Ectodermal cell (in vitro differentiated cells): ENCODE results near the gene HCAR3.

Experiments
- H3K27ac ChIP-seq: 2 replicates; pipeline ENCODE4 v1.7.0; 2013; ENCODE audit warnings: mild to moderate bottlenecking, low read depth, low read length; ENCODE audit not compliant: insufficient read depth, poor library complexity, severe bottlenecking
- H3K27me3 ChIP-seq: 2 replicates; pipeline ENCODE4 v1.7.0; 2013; ENCODE audit warnings: mild to moderate bottlenecking, low read length; ENCODE audit not compliant: insufficient read depth, control insufficient read depth, poor library complexity, severe bottlenecking
- H3K36me3 ChIP-seq: one replicate; pipeline ENCODE4 v1.7.0; 2013; ENCODE audit warnings: low read length; ENCODE audit not compliant: control insufficient read depth, insufficient read depth
- H3K4me1 ChIP-seq: one replicate; pipeline ENCODE4 v1.7.0; 2013; ENCODE audit warnings: low read length; ENCODE audit not compliant: control insufficient read depth, insufficient read depth
- H3K4me3 ChIP-seq: 2 replicates; pipeline ENCODE4 v1.7.0; 2013; ENCODE audit warnings: low read depth, low read length, control low read depth; ENCODE audit not compliant: insufficient read depth
- H3K9me3 ChIP-seq: 2 replicates; pipeline ENCODE4 v1.7.0; 2013; ENCODE audit warnings: mild to moderate bottlenecking, low read length, moderate library complexity; ENCODE audit not compliant: control insufficient read depth
- WGBS, 2 experiments: methylation state at CpG; one replicate each; pipeline ENCODE4 v1.1.7; 2013; ENCODE audit warnings: missing lambda C conversion rate in 2 of 2; 5-methylcytosine and 5-hydroxymethylcytosine counted together

HCAR3 gene

DNA sequence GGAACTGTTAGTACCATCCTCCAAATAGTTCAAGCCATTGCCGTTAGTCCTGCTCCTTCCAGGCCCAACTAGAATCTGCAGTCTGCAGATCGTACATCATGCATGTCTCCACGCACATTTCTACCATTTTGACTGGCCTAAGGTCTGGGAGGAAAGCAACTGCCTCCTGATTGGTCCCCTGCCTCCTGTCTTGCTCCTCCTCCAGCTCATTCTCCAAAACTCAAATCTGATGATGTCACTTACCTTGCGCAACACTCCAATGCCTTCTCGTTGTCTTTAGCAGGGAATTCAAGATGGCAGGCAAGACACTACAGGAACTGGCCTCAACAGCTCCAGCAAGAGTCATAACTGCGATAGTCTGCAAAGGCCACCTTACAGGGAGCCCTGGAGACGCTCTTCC, 23.7 kb upstream of the HCAR3 start:
- Histone ChIP-seq H3K27ac (no peak overlapping the region), H3K4me3 (no peak overlapping the region), H3K9me3 (no peaks in the 10 kb centered on the region), H3K4me1 (no peaks in the 10 kb centered on the region), H3K27me3 (no peaks in the 10 kb centered on the region), H3K36me3 (no peaks in the 10 kb centered on the region)
- 94 to 95% methylated on average over 7 of the region's 7 CpGs for WGBS, 2 experiments

DNA sequence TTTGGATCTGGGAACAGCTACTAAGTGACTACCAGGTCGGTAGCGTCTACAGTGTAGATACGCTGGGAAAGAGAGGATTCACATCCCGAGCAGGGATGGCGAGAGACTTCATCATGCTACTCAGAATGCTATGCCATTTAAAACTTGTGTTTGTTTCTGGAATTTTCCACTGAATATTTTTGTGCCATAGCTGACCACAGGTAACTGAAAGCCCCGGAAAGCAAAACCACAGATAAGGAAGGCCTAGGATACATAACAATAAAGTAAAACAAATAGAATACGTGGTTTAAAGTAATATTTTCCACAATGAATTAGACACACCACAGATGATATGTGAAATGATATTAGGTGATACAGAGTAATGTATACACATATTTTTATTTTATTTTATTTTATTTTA, 22.0 kb upstream of the HCAR3 start:
- no peaks in the 10 kb centered on the region for H3K4me1 ChIP-seq
- no peak overlapping the region for H3K27ac ChIP-seq
- no peaks in the 10 kb centered on the region for H3K36me3 ChIP-seq
- 97 to 100% methylated on average over 5 to 6 of the region's 7 CpGs for WGBS, 2 experiments
- no peaks in the 10 kb centered on the region for H3K27me3 ChIP-seq
- no peaks in the 10 kb centered on the region for H3K9me3 ChIP-seq
- H3K4me3 ChIP-seq: no peak overlapping the region

DNA sequence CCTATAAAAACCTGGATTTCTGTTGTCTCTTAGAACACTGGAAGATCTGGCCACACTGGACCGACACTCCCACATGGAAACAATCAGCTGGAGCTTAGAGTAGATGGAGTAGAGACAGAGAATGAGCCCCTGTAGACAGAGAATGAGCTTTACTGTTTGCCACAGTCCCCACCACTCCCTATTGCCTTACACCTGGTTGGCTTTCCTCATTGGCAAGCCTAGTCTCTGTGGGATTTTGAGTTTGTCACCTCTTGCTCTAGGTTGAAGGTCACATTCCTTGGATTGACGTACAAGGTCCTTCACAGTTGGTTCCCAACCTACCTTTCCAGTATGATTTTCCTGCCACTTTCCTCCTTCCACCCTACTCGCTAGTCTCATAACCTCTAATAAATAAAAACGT, 16.0 kb upstream of the HCAR3 start:
- Histone ChIP-seq H3K9me3 (no peaks in the 10 kb centered on the region), H3K4me3 (no peak overlapping the region), H3K27me3 (no peaks in the 10 kb centered on the region), H3K27ac (no peak overlapping the region), H3K4me1 (no peaks in the 10 kb centered on the region), H3K36me3 (no peaks in the 10 kb centered on the region)
- WGBS, 2 experiments: 90 to 93% methylated on average over 4 of the region's 4 CpGs

DNA sequence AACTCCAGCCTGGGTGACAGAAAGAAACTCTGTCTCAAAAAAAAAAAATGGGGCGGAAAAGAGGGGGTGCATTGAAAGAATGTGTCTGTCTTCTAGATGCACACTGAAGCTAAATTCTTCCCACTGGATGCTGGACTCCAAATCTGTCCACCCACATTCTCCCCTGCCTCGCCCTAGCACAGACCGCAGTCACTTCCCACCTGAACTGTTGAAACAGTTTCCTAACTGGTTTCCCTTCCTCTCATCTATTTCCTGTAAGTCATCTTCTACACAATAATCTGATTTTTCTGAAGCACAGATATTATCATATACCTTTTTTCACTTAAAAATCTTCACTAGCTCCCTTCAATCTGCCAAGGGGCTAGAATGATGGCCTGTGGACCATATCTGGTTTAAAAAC, 15.6 kb upstream of the HCAR3 start:
- Histone ChIP-seq H3K9me3 (no peaks in the 10 kb centered on the region), H3K4me3 (no peak overlapping the region), H3K27ac (no peak overlapping the region), H3K36me3 (no peaks in the 10 kb centered on the region), H3K27me3 (no peaks in the 10 kb centered on the region), H3K4me1 (no peaks in the 10 kb centered on the region)
- 88 to 96% methylated on average over 3 of the region's 3 CpGs for WGBS, 2 experiments

DNA sequence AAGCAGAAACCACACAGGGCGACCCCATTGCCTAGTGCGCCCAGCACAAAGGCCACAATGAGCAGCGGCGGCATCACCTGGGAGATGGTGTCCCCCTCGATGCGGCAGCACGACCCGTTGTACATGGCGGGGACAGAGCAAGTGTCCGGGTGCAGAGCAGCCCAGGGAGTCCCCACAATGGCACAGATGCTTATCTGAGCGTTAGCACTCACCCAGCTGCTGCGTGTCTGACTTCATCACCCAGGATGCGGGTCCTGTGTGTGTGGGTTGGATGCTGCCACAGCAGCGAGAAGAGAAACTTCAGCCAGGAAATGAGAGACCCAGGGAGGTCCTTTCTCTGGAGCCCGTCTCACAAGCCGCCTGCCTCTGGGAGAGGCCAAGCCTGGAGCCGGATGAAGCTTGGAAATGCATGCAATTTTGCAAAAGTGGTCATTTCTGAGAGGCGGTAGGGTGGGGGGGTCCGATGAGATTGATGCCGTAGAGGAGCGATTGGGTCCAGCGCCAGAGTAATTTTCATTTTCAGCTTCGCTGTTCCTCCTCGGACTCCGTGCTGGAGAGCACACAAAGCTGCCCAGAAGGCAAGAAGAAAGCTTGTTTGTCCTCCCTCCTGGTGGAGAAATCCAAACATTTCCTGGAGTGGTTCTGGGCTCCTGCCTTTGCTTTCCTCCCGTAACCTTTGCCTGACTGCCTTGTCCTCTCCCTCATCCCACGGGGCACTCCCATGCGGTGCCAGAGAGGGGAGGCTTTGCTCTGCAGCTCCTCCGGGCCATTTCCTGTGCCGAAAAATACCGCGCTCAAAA, 13.8 kb upstream of the HCAR3 start, which contains the start of gene HCAR1:
TSS of gene HCAR1 (minus strand) at position 630 of the 800 bp plus-strand sequence. CDS start at position 125, 505 bp downstream.
- 90 to 91% methylated on average over 32 of the region's 32 CpGs for WGBS, 2 experiments
- Histone ChIP-seq H3K36me3 (no peaks in the 10 kb centered on the region), H3K27ac (no peak within 1 kb of the TSS), H3K27me3 (no peaks in the 10 kb centered on the region), H3K4me1 (no peaks in the 10 kb centered on the region), H3K9me3 (no peaks in the 10 kb centered on the region), H3K4me3 (no peak within 1 kb of the TSS)

DNA sequence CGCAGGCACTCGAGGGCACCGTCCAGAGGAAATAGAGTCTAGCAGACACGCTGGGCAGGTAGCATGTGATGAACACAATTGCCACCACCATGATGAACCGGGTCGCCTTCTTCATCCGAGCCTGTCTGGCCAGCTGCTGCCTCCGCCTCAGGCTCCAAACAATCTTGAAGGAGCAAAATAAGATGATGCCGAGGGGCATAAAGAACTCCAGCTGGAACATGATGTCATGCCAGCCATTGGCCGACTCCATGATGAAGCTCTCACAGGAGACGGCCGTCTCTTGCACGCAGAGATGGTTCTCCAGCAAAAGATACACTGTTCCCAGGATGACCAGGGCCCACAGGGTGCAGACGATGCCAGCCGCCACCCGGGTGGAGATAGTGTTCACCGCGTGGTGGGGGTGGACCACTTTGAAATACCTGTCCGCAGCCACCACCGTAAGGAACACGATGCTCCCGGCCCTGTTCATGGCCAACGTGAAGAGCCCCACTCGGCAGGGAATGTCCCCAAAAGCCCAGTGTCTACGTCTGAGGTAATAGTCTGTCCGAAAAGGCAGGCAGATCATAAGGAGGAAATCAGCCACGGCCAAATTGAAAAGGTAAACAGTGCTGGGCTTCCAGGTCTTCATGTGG, 13.1 kb upstream of the HCAR3 start:
- Histone ChIP-seq H3K4me1 (no peaks in the 10 kb centered on the region), H3K27ac (no peak overlapping the region), H3K36me3 (no peaks in the 10 kb centered on the region), H3K27me3 (no peaks in the 10 kb centered on the region), H3K9me3 (no peaks in the 10 kb centered on the region), H3K4me3 (no peak overlapping the region)
- WGBS, 2 experiments: 96% methylated on average over 27 of the region's 27 CpGs

DNA sequence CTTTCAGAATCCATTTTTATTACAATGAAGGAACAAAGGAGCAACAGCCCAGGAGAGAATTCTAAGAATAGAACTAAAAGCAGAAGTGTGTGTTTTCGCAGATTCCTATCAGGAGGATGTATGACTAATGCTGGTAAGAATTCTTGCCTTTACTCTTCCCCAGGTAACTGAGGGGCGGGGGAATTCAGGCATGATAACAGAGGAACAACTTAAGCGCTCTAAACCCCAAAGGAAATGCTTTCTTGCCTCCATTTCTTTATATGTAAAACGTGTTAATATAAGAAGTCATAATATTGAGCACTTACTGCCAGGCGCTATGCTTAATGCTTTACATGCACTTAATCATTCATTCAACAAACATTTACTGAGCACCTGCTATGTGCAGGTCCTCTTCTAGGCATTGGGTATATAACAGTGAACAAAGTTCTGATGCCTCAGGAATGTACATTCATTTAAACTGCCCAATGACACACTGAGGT, 9.5 kb upstream of the HCAR3 start:
- Histone ChIP-seq H3K9me3 (no peaks in the 10 kb centered on the region), H3K4me3 (no peak overlapping the region), H3K4me1 (no peaks in the 10 kb centered on the region), H3K27me3 (no peaks in the 10 kb centered on the region), H3K27ac (no peak overlapping the region), H3K36me3 (no peaks in the 10 kb centered on the region)
- 76 to 77% methylated on average over 3 to 4 of the region's 5 CpGs for WGBS, 2 experiments

DNA sequence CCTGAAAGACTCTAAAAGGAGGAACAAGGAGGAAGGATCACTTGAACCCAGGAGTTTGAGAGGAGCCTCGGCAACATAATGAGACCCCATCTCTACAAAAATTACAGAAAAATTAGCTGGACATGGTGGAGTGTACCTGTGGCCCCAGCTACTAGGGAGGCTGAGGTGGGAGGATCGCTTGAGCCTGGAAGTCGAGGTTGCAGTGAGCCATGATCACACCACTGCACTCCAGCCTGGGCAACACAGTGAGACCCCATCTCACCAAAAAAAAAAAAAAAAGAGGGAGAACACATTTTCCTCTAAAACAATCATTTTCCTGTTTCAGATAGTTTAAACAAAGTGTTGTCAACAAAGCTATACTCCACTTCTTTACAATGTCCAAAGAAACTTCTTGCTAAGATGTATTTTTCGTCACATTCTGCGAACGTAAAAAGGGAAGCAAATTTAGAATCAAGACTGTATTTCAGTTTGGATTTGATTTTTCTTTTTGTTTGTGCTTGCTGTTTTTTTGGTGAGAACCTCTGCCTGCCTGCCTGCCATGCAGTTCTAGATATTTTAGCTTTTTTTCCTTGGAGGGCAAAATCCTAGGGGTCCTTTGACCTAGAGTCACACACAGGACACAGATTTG, 9.0 kb upstream of the HCAR3 start:
- Histone ChIP-seq H3K4me1 (no peaks in the 10 kb centered on the region), H3K27ac (no peak overlapping the region), H3K4me3 (no peak overlapping the region), H3K36me3 (no peaks in the 10 kb centered on the region), H3K27me3 (no peaks in the 10 kb centered on the region), H3K9me3 (no peaks in the 10 kb centered on the region)
- WGBS, 2 experiments: 94 to 95% methylated on average over 6 of the region's 6 CpGs

DNA sequence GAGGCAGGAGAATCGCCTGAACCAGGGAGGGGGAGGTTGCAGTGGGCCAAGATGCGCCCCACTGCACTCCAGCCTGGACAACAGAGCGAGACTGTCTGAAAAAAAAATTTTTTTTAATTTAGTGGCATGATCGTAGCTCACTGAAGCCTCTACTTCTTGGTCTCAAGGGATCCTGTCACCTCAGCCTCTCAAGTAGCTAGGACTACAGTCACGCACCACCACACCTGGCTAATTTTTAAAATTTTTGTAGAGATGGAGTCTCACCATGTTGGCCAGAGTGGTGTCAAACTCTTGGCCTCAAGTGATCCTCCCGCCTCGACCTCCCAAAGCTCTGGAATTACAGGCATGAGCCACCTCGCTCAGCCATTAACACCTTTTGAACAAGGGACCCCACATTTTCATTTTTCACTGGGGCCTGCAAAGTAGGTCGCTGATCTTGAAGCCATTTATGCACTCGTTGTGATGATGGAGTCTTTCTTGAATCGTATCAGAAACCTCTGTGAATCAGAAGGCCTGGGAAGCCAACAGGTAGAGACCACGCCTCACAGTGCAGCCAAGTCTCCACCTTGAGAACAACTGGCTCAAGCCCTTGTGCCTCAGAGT, 8.1 kb upstream of the HCAR3 start:
- H3K27me3 ChIP-seq: no peaks in the 10 kb centered on the region
- WGBS, 2 experiments: 91 to 93% methylated on average over 12 of the region's 12 CpGs
- no peaks in the 10 kb centered on the region for H3K36me3 ChIP-seq
- H3K4me3 ChIP-seq: no peak overlapping the region
- no peaks in the 10 kb centered on the region for H3K4me1 ChIP-seq
- no peaks in the 10 kb centered on the region for H3K9me3 ChIP-seq
- H3K27ac ChIP-seq: no peak overlapping the region

DNA sequence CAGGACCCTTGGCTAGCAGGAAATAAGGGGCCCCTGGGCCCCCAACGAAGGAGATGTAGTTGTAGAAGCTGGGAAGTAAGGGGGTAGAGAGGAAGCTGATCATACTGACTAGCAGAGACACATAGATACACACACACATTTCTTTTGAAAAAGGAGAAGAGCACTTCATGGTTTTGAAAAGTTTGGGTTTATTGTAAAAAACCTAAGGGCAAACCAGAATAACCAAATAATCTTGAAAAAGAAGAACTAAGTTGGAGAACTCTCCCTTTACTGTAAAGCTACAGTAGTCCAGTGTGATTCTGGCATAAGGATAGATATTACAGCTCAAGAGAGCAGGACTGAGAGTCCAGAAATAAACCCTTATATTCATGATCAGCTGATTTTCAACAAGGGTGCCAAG, 5.8 kb upstream of the HCAR3 start:
- Histone ChIP-seq H3K27ac (no peak overlapping the region), H3K4me1 (no peaks in the 10 kb centered on the region), H3K9me3 (no peaks in the 10 kb centered on the region), H3K27me3 (no peaks in the 10 kb centered on the region), H3K4me3 (no peak overlapping the region), H3K36me3 (no peaks in the 10 kb centered on the region)
- 80 to 100% methylated on average over 1 of the region's 1 CpG for WGBS, 2 experiments
